Astrocyte (in vitro differentiated cells and primary cell): ENCODE results near the gene HSD17B2.

Experiments
- EZH2 ChIP-seq: IDR thresholded peaks from 2 replicates; pipeline ENCODE4 v1.6.1; 2012; ENCODE audit warnings: mild to moderate bottlenecking, low read length, inconsistent platforms; ENCODE audit not compliant: insufficient read depth
- TF ChIP-seq, protein P1 (sequence below): IDR thresholded peaks from 2 replicates; pipeline ENCODE4 v1.5.1; 2011; ENCODE audit warnings: low read depth, mild to moderate bottlenecking, inconsistent platforms, low read length, moderate library complexity; ENCODE audit not compliant: insufficient read depth

DNA sequence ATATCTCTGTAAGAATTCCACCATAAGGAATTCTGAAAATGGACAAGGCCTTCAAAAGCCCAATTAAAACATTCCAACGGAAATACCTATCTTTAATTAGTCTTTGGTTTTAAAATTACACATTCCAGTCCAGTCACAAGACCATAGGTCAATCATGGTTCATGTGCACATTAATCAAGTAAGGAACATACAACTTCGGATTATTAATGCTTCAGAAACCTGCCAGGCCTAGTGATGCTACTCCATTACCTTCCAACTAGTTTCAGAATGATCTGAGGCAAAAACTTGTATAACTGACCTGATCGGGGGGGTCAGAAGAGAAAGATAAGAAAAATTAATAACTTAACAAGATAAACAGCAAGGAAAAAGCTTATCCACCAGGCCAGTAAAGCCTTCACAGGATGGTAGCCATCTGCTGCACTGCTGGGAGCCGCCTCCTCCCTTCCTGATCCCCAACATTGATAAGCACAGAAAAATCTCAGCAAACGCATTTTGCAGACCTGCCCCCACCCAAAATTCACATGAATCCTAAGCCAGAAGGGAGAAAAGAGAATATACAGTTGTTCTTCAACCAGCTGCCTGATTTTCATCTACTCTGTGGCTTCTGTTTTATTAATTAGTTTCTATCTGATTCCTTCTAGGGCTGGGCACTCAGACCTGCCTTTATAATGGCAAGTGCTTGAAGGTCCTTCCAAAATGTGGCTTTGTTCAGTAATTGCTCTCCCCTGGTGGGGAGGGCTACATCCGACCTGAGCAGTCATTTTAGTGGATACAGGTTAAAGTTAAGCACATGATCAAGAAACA lies 29.8 kb upstream of the HSD17B2 start:
- TF ChIP-seq, protein P1, sequence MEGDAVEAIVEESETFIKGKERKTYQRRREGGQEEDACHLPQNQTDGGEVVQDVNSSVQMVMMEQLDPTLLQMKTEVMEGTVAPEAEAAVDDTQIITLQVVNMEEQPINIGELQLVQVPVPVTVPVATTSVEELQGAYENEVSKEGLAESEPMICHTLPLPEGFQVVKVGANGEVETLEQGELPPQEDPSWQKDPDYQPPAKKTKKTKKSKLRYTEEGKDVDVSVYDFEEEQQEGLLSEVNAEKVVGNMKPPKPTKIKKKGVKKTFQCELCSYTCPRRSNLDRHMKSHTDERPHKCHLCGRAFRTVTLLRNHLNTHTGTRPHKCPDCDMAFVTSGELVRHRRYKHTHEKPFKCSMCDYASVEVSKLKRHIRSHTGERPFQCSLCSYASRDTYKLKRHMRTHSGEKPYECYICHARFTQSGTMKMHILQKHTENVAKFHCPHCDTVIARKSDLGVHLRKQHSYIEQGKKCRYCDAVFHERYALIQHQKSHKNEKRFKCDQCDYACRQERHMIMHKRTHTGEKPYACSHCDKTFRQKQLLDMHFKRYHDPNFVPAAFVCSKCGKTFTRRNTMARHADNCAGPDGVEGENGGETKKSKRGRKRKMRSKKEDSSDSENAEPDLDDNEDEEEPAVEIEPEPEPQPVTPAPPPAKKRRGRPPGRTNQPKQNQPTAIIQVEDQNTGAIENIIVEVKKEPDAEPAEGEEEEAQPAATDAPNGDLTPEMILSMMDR = no peak
- no peak for TF ChIP-seq EZH2
